Suppressor macrophage treated with lipopolysaccharide for 1 hour (primary cell): Measurements from ENCODE around the gene ZBTB39.
"Not testable (repeated sequence)": the region's sequence is repeated elsewhere in the genome, so short reads cannot be mapped to it uniquely, and the experiment has no call there.

Source experiments
- DNase-seq, 3 donors: peaks; one replicate each; pipeline ENCODE4 v3.0.0-alpha.2; 2020 to 2022

The ZBTB39 gene

GRCh38 chr12:57005980-57006808 lies at the start of gene ZBTB39:
Gene ZBTB39 (minus strand): TSS chr12:57006546. CDS start chr12:57004917, 1,629 bp downstream.
- DNase-seq: peak; percentile 71 to 96 (median 88)

- DNase-seq: peak; percentile 85 to 96 (median 94)
Measured at GRCh38 chr12:57055824-57056223, 49.5 kb upstream of the ZBTB39 start.

GRCh38 chr12:57053901-57054300 lies 47.6 kb upstream of the ZBTB39 start:
- not testable (repeated sequence) for DNase-seq

GRCh38 chr12:57053146-57053545 lies 46.8 kb upstream of the ZBTB39 start:
- DNase-seq: not testable (repeated sequence)

- DNase-seq: no peak
Measured at GRCh38 chr12:57051011-57051410, 44.7 kb upstream of the ZBTB39 start.

- DNase-seq: no peak
Measured at GRCh38 chr12:57049890-57050289, 43.5 kb upstream of the ZBTB39 start, which contains the start of gene MYO1A. Gene MYO1A (minus strand): TSS chr12:57050129. CDS start chr12:57048323, 1,806 bp downstream.

GRCh38 chr12:57049119-57049446 lies 42.7 kb upstream of the ZBTB39 start:
- no peak for DNase-seq

GRCh38 chr12:57048423-57049118 lies 42.2 kb upstream of the ZBTB39 start:
- peak; percentile 50 to 74 (median 56) for DNase-seq

GRCh38 chr12:57047981-57048380 lies 41.6 kb upstream of the ZBTB39 start:
- DNase-seq: no peak

- peak; percentile 56 to 68 (median 67) for DNase-seq
Measured at GRCh38 chr12:57046947-57047890, 40.9 kb upstream of the ZBTB39 start.

- peak; percentile 69 to 77 (median 74) for DNase-seq
Measured at GRCh38 chr12:57046086-57046791, 39.9 kb upstream of the ZBTB39 start.

GRCh38 chr12:57044889-57045288 lies 38.5 kb upstream of the ZBTB39 start:
- no peak for DNase-seq

- no peak for DNase-seq
Measured at GRCh38 chr12:57044468-57044867, 38.1 kb upstream of the ZBTB39 start.

GRCh38 chr12:57042695-57043094 lies 36.3 kb upstream of the ZBTB39 start:
- no peak for DNase-seq

- peak in 2 of 3 donors; percentile 30 to 43 for DNase-seq
Measured at GRCh38 chr12:57040750-57041149, 34.4 kb upstream of the ZBTB39 start.

GRCh38 chr12:57040211-57040610 lies 33.9 kb upstream of the ZBTB39 start:
- DNase-seq: no peak

GRCh38 chr12:57039016-57039798 lies 32.9 kb upstream of the ZBTB39 start:
- peak in 2 of 3 donors; percentile 36 to 42 for DNase-seq

GRCh38 chr12:57037264-57037663 lies 30.9 kb upstream of the ZBTB39 start:
- no peak for DNase-seq

GRCh38 chr12:57033431-57033830 lies 27.1 kb upstream of the ZBTB39 start:
- no peak for DNase-seq

GRCh38 chr12:57031789-57032188 lies 25.4 kb upstream of the ZBTB39 start:
- no peak for DNase-seq

- DNase-seq: peak; percentile 47 to 48 (median 48)
Measured at GRCh38 chr12:57031138-57031725, 24.9 kb upstream of the ZBTB39 start.
